A549 (cell line): ENCODE results near the gene S1PR2. TPM values are rescaled to one million over a fixed set of nuclear protein-coding genes. Genes with fewer than 3 reads are reported as not detected.

Source experiments
- ATAC-seq, 2 experiments: fragments of 200-7000 bp in 1 of 2; fragments of >200 bp in 1 of 2; cut with Nextera tagmentation in 1 of 2; cut with Tn5 transposase in 1 of 2; 3 replicates each; pipeline versions ENCODE4 v1.8.0 to v1.9.1; 2018 to 2020; ENCODE audit warnings: mild to moderate bottlenecking in 1 of 2, moderate library complexity in 1 of 2
- CTCF ChIA-PET: fragments of 300-600 bp; sonication (Branson Sonifier 250); formaldehyde crosslinking; extraction: SDS; loops from one replicate; lab custom pipeline; 2021; ENCODE audit warnings: antibody characterized with exemption, inconsistent platforms; lab: Yijun Ruan, JAX
- POLR2A ChIA-PET: fragments of 350-600 bp; formaldehyde crosslinking; extraction: SDS; loops from one replicate; lab custom pipeline; 2021; ENCODE audit warnings: antibody characterized with exemption, inconsistent platforms; lab: Yijun Ruan, JAX
- DNase-seq, 2 experiments: peaks; one replicate each; pipeline versions ENCODE4 v3.0.0 to v3.0.0-alpha.2; 2011 to 2016; ENCODE audit warnings: low read depth in 1 of 2, low spot score in 1 of 2
- FAIRE-seq: peaks from 2 replicates; lab custom pipeline; 2011; peaks lifted over from hg19 to GRCh38; lab: Jason Lieb, UNC
- H3K27ac ChIP-seq, 2 experiments: fragments of >200 bp; sonication (Bioruptor Twin); formaldehyde crosslinking; 3 replicates each; pipeline ENCODE4 v1.5.1; 2016 to 2017
- H3K4me1 ChIP-seq: fragments of >200 bp; sonication (Bioruptor Twin); formaldehyde crosslinking; 3 replicates; pipeline ENCODE4 v1.6.1; 2016
- H3K4me2 ChIP-seq: fragments of >200 bp; sonication (Bioruptor Twin); formaldehyde crosslinking; 3 replicates; pipeline ENCODE4 v1.6.1; 2016
- H3K4me3 ChIP-seq: fragments of >200 bp; sonication (Bioruptor Twin); formaldehyde crosslinking; 3 replicates; pipeline ENCODE4 v1.5.1; 2016
- H3K9me3 ChIP-seq: fragments of >200 bp; sonication (Bioruptor Twin); formaldehyde crosslinking; 3 replicates; pipeline ENCODE4 v1.6.1; 2016
- ATOH8 ChIP-seq: fragments of 250-450 bp; sonication (Bioruptor Pico); IDR thresholded peaks from 2 replicates; pipeline ENCODE4 v1.5.0; 2020; ENCODE audit warnings: low read depth, mild to moderate bottlenecking, moderate library complexity
- CBX2 ChIP-seq: fragments of 200-600 bp; sonication (generic); IDR thresholded peaks from 2 replicates; pipeline ENCODE4 v1.6.1; 2016; ENCODE audit warnings: low read depth, mild to moderate bottlenecking, borderline replicate concordance
- CBX8 ChIP-seq: fragments of 200-600 bp; sonication (generic); IDR thresholded peaks from 2 replicates; pipeline ENCODE4 v1.6.1; 2016
- CEBPB ChIP-seq, 2 experiments: fragments of >200 bp in 1 of 2; sonication (Bioruptor Twin) in 1 of 2; formaldehyde crosslinking in 1 of 2; IDR thresholded peaks; 2 replicates each; pipeline ENCODE4 v1.6.1; 2012 to 2016
- CTCF ChIP-seq: fragments of >200 bp; sonication (Bioruptor Twin); formaldehyde crosslinking; IDR thresholded peaks from 3 replicates; pipeline ENCODE4 v1.5.1; 2016
- EHMT2 ChIP-seq: fragments of 200-600 bp; sonication (generic); IDR thresholded peaks from 2 replicates; pipeline ENCODE4 v1.6.1; 2016; ENCODE audit warnings: antibody characterized with exemption, low read depth, mild to moderate bottlenecking, moderate library complexity
- FOSB ChIP-seq: fragments of 250-450 bp; sonication (Bioruptor Pico); IDR thresholded peaks from 2 replicates; pipeline ENCODE4 v1.5.0; 2020; ENCODE audit warnings: mild to moderate bottlenecking, moderate library complexity
- FOSL2 ChIP-seq, 2 experiments: fragments of 450-650 bp in 1 of 2; fragments of >200 bp in 1 of 2; sonication (Bioruptor Twin) in 1 of 2; formaldehyde crosslinking; IDR thresholded peaks; 2 replicates each; pipeline versions ENCODE4 v1.5.0 to v1.6.1; 2016 to 2020; ENCODE audit warnings: mild to moderate bottlenecking in 1 of 2, moderate library complexity in 1 of 2
- FOXS1 ChIP-seq: fragments of 250-450 bp; sonication (Bioruptor Pico); IDR thresholded peaks from 2 replicates; pipeline ENCODE4 v1.5.0; 2020; ENCODE audit warnings: mild to moderate bottlenecking, moderate library complexity
- GATA3 ChIP-seq: IDR thresholded peaks from 2 replicates; pipeline ENCODE4 v1.6.1; 2012; ENCODE audit warnings: borderline replicate concordance
- HDAC2 ChIP-seq: fragments of 200-600 bp; sonication (generic); IDR thresholded peaks from 2 replicates; pipeline ENCODE4 v1.6.1; 2016
- HEYL ChIP-seq: fragments of 250-450 bp; sonication (Bioruptor Pico); IDR thresholded peaks from 2 replicates; pipeline ENCODE4 v1.8.0; 2021; ENCODE audit warnings: mild to moderate bottlenecking, moderate library complexity
- HOXA7 ChIP-seq: fragments of 250-450 bp; sonication (Bioruptor Pico); IDR thresholded peaks from 2 replicates; pipeline ENCODE4 v1.5.0; 2020; ENCODE audit warnings: mild to moderate bottlenecking, moderate library complexity
- JUN ChIP-seq, 2 experiments: fragments of >200 bp; sonication (Bioruptor Twin); formaldehyde crosslinking; IDR thresholded peaks; 2 replicates in 1 of 2; 3 replicates in 1 of 2; pipeline ENCODE4 v1.6.1; 2016 to 2017
- MYC ChIP-seq: IDR thresholded peaks from 2 replicates; pipeline ENCODE4 v1.6.1; 2012; ENCODE audit warnings: mild to moderate bottlenecking, inconsistent platforms, low read length, improper control_type of control experiment, borderline replicate concordance
- NPAS2 ChIP-seq: fragments of 250-450 bp; sonication (Bioruptor Pico); IDR thresholded peaks from 2 replicates; pipeline ENCODE4 v1.8.0; 2022; ENCODE audit warnings: mild to moderate bottlenecking, moderate library complexity, borderline replicate concordance
- NR3C1 ChIP-seq: fragments of >200 bp; sonication (Bioruptor Twin); formaldehyde crosslinking; IDR thresholded peaks from 3 replicates; pipeline ENCODE4 v1.6.1; 2017
- POLR2A ChIP-seq: IDR thresholded peaks from 2 replicates; pipeline ENCODE4 v1.6.1; 2012; ENCODE audit warnings: mild to moderate bottlenecking, low read length
- RAD21 ChIP-seq, 2 experiments: fragments of >200 bp in 1 of 2; sonication (Bioruptor Twin) in 1 of 2; formaldehyde crosslinking in 1 of 2; IDR thresholded peaks in 1 of 2; conservative IDR thresholded peaks in 1 of 2; 2 replicates in 1 of 2; 3 replicates in 1 of 2; pipeline ENCODE4 v1.6.1; 2012 to 2018; ENCODE audit warnings: inconsistent platforms in 1 of 2
- RARB ChIP-seq: fragments of 250-450 bp; sonication (Bioruptor Pico); IDR thresholded peaks from 2 replicates; pipeline ENCODE4 v1.8.0; 2021; ENCODE audit warnings: mild to moderate bottlenecking, moderate library complexity
- REST ChIP-seq: fragments of 200-600 bp; sonication (generic); IDR thresholded peaks from 2 replicates; pipeline ENCODE4 v1.6.1; 2016; ENCODE audit warnings: antibody characterized with exemption, mild to moderate bottlenecking, moderate library complexity
- SMC3 ChIP-seq: fragments of >200 bp; sonication (Bioruptor Twin); formaldehyde crosslinking; IDR thresholded peaks from 3 replicates; pipeline ENCODE4 v1.6.1; 2018; ENCODE audit warnings: inconsistent platforms
- SREBF2 ChIP-seq: fragments of 450-650 bp; IDR thresholded peaks from 2 replicates; pipeline ENCODE4 v1.6.1; 2014; ENCODE audit warnings: mild to moderate bottlenecking, moderate library complexity
- TFCP2L1 ChIP-seq: fragments of 250-450 bp; sonication (Bioruptor Pico); IDR thresholded peaks from 2 replicates; pipeline ENCODE4 v1.5.0; 2021; ENCODE audit warnings: mild to moderate bottlenecking
- USF2 ChIP-seq: fragments of 450-650 bp; IDR thresholded peaks from 2 replicates; pipeline ENCODE4 v1.6.1; 2014; ENCODE audit warnings: antibody characterized with exemption
- ZFP36 ChIP-seq: fragments of 450-650 bp; IDR thresholded peaks from 2 replicates; pipeline ENCODE4 v1.6.1; 2014; ENCODE audit warnings: borderline replicate concordance; ENCODE audit not compliant: partially characterized antibody
- WGBS: methylation state at CpG from one replicate; pipeline ENCODE4 v1.1.6; 2017; ENCODE audit errors: missing lambda C conversion rate; 5-methylcytosine and 5-hydroxymethylcytosine counted together
- polyA plus RNA-seq, 4 experiments: library from polyadenylated mRNA; depleted of rRNA in 3 of 4; stranded (reverse); fragments of >200 nt; fragmentation: RNase III in 1 of 4; extraction: RNeasy Plus Mini Kit Qiagen cat#74134 plus additional on column Dnase treatment in 1 of 4; gene quantifications; 2 replicates in 3 of 4; 3 replicates in 1 of 4; pipeline ENCODE4 v1.2.3, GENCODE V29; 2011 to 2017
- TF ChIP-seq, protein P1 (sequence below): IDR thresholded peaks from 2 replicates; pipeline ENCODE4 v1.6.1; 2012

Gene S1PR2
- polyA plus RNA-seq, 2 of the 4 experiments (the other 2 are of a cell fraction): 0.72 to 0.87 TPM

DNA sequence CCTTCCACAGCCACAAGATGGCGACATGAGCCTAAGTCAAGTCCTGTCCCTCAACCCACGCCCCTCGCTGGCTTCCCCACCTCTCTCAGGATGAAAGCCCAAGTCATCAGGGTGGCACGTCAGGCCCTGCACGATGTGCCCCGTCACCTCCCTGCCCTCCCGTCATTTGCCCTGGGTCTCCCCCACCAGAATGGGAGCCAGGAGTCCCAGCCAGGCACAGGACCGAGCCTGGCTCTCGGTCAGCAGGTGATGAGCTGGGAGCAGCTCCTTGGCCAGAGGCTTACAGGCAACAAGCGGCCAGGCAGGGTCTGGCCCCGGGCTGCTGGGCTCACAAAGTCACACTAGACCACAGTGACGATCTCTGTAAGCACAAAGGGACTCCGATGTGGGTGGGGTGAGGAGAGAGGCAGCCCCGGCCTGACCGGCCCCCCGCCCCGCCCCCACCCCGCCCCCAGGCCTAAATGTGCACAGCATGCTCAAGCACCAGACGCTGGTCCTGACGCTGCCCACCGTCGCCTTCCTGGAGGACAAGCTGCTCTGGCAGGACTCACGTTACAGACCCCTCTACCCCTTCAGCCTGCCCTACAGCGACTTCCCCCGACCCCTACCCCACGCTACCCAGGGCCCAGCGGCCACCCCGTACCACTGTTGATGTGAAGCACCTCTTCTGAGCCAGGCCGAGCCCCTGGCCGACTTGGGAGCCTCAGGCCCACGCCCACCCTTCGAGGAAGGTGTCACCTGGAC is 28.2 kb upstream of the S1PR2 start:
- H3K27ac ChIP-seq: 0 out of 6 replicates have a peak overlapping the region, but pooled peaks of 1 of the 2 experiments have one; percentile 21

DNA sequence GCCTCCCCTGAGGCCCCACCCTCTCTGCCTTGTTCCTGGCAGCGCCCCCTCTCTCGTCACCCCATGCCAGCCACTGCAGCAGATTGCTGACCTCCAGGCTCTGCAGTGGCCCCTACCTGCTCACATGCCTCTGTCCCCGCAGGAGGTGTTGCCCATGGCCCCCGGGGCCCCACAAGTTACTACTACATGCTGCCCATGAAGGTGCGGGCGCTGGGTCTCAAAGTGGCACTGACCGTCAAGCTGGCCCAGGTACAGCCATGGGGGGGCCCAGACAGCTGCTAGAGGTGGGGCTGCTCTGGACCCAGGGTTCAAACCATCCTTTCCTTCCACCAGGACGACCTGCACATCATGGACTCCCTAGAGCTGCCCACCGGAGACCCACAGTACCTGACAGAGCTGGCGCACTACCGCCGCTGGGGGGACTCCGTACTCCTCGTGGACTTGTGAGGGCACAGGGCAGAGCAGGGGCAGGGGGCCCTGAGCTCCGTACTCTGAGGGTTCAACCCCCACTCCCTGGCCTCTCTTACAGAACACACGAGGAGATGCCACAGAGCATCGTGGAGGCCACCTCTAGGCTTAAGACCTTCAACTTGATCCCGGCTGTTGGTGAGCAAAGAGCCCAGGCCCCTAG is 27.1 kb upstream of the S1PR2 start:
- CTCF ChIA-PET: interaction anchor here (0.5 to 5.3 kb wide), 35 partner anchors 8 to 327 kb away, joined by 3 to 77 read pairs (median 4); partner anchors contain the start of genes CDC37, ICAM1 and TYK2
- H3K4me1 ChIP-seq: peaks cover 15% of the 10 kb centered on the region; the same call in 2 of the 3 replicates
- no peak for ATAC-seq
- H3K4me3 ChIP-seq: no peak overlapping the region
- POLR2A ChIA-PET: interaction anchor here (0.5 to 1.0 kb wide), 2 partner anchors 122 to 170 kb away, joined by 3 to 6 read pairs; partner anchors contain the start of gene TYK2
- no peak overlapping the region for H3K4me2 ChIP-seq
- H3K27ac ChIP-seq: no peak overlapping the region
- no peaks in the 10 kb centered on the region for H3K9me3 ChIP-seq
- WGBS: 95% methylated on average over 11 of the region's 18 CpGs
- FAIRE-seq: no peak
- DNase-seq: no peak
- TF ChIP-seq CBX8: no peak
- no peak for TF ChIP-seq RARB
- no peak for TF ChIP-seq MYC
- no peak for TF ChIP-seq SREBF2
- no peak for TF ChIP-seq HOXA7 (CRISPR knock-in tag)
- no peak for TF ChIP-seq TFCP2L1 (CRISPR knock-in tag)
- TF ChIP-seq EHMT2: no peak
- TF ChIP-seq CEBPB (IDR thresholded peaks at IDR 0.05): no peak
- no peak for TF ChIP-seq SMC3
- TF ChIP-seq JUN (IDR thresholded peaks at IDR 0.05): no peak
- TF ChIP-seq REST: no peak
- no peak for TF ChIP-seq ZFP36
- no peak for TF ChIP-seq FOSB

More for the DNA sequence above, 28.2 kb upstream of the S1PR2 start:
- peak in 1 of 2 experiments; percentile 86 for DNase-seq
- H3K9me3 ChIP-seq: no peaks in the 10 kb centered on the region
- no peak for TF ChIP-seq NR3C1
- TF ChIP-seq GATA3: no peak
- no peak for TF ChIP-seq HDAC2
- TF ChIP-seq FOSL2 (IDR thresholded peaks at IDR 0.05): no peak
- no peak for TF ChIP-seq FOSL2 (CRISPR knock-in tag; IDR thresholded peaks at IDR 0.05)
- TF ChIP-seq CBX2: no peak
- no peak for TF ChIP-seq MYC
- TF ChIP-seq FOSB: no peak
- TF ChIP-seq CTCF: peak; percentile 57
- TF ChIP-seq HEYL (CRISPR knock-in tag): no peak
- TF ChIP-seq USF2: no peak
- no peak for TF ChIP-seq POLR2A
- no peak for TF ChIP-seq ATOH8
- TF ChIP-seq NPAS2 (CRISPR knock-in tag): no peak
- no peak for TF ChIP-seq SREBF2
- TF ChIP-seq FOXS1 (CRISPR knock-in tag): no peak
- peak; percentile 57 to 64 for TF ChIP-seq RAD21 (conservative IDR thresholded peaks at IDR 0.05 in 1 of 2, IDR thresholded peaks at IDR 0.05 in 1 of 2)
- TF ChIP-seq, protein P1, sequence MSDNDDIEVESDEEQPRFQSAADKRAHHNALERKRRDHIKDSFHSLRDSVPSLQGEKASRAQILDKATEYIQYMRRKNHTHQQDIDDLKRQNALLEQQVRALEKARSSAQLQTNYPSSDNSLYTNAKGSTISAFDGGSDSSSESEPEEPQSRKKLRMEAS: 0 out of 2 replicates have a peak, but pooled peaks have one; percentile 14
- peak; percentile 36; the same call in 1 of the 3 replicates for TF ChIP-seq SMC3
- no peak for TF ChIP-seq TFCP2L1 (CRISPR knock-in tag)
- TF ChIP-seq, all 56 proteins: peak for 4
- FAIRE-seq (no peak), ATAC-seq (peak; percentile 67 to 82; a peak in 5 of 6 replicates)
- Histone ChIP-seq H3K4me3 (no peak overlapping the region), H3K4me2 (no peak overlapping the region), H3K4me1 (peaks cover 15% of the 10 kb centered on the region; the same call in 2 of the 3 replicates)
- WGBS: 56% methylated on average over 20 of the region's 32 CpGs
- POLR2A ChIA-PET: interaction anchor here (0.6 to 1.7 kb wide), 5 partner anchors 10 to 333 kb away, joined by 3 to 9 read pairs (median 6); partner anchors contain the start of gene TYK2
- CTCF ChIA-PET: interaction anchor here (0.5 to 5.3 kb wide), 42 partner anchors 8 to 329 kb away, joined by 3 to 77 read pairs (median 4); partner anchors contain the start of genes CDC37, ICAM1, ICAM5 and TYK2
